NCI-H524 treated with DMSO at 0.1 percent for 48 hours (cell line): ENCODE data around the gene ZFYVE28.

Experiments used
- DNase-seq: peaks from one replicate; lab custom pipeline; 2025; lab: John Stamatoyannopoulos, UW

ZFYVE28 gene

GRCh38 chr4:2428496-2429213, 10.2 kb upstream of the ZFYVE28 start:
- DNase-seq, result no peak

- DNase-seq, result no peak
These were observed 9.2 kb upstream of the ZFYVE28 start for GRCh38 chr4:2427383-2428334.

- DNase-seq, result no peak
These were observed 8.3 kb upstream of the ZFYVE28 start for GRCh38 chr4:2426711-2427275.

- no peak for DNase-seq
These were observed 7.6 kb upstream of the ZFYVE28 start for GRCh38 chr4:2426069-2426397.

- DNase-seq, result no peak
These were observed 7.1 kb upstream of the ZFYVE28 start for GRCh38 chr4:2425386-2426068.

- no peak for DNase-seq
These were observed 6.1 kb upstream of the ZFYVE28 start for GRCh38 chr4:2424581-2424980.

GRCh38 chr4:2423695-2424094, 5.2 kb upstream of the ZFYVE28 start:
- no peak for DNase-seq

GRCh38 chr4:2423066-2423465, 4.6 kb upstream of the ZFYVE28 start:
- DNase-seq, result no peak

- DNase-seq, result no peak
These were observed 3.5 kb upstream of the ZFYVE28 start for GRCh38 chr4:2421928-2422327.

- no peak for DNase-seq
These were observed 1.4 kb upstream of the ZFYVE28 start for GRCh38 chr4:2419814-2420213.

GRCh38 chr4:2418650-2419571, 466 bp upstream of the ZFYVE28 start, which contains the start of gene CFAP99:
Gene CFAP99 (plus strand): TSS chr4:2418955.
- peak; percentile 57 for DNase-seq

- DNase-seq, result no peak
These were observed 1.1 kb downstream of the ZFYVE28 start for GRCh38 chr4:2417226-2417764.

- DNase-seq, result no peak
These were observed 1.8 kb downstream of the ZFYVE28 start for GRCh38 chr4:2416564-2417225.

- DNase-seq, result no peak
These were observed 2.4 kb downstream of the ZFYVE28 start for GRCh38 chr4:2415881-2416563.

GRCh38 chr4:2415213-2415612, 3.2 kb downstream of the ZFYVE28 start:
- no peak for DNase-seq

GRCh38 chr4:2413821-2414610, 4.4 kb downstream of the ZFYVE28 start:
- no peak for DNase-seq

- no peak for DNase-seq
These were observed 5.3 kb downstream of the ZFYVE28 start for GRCh38 chr4:2412885-2413716.

- no peak for DNase-seq
These were observed 5.9 kb downstream of the ZFYVE28 start for GRCh38 chr4:2412534-2412884.
